Pancreas (tissue), 10 donors: ENCODE data around the gene SYT9. TPM values are rescaled to one million over a fixed set of nuclear protein-coding genes. Genes with fewer than 3 reads are reported as not detected.

Experiments used
- ATAC-seq, 4 donors: fragments of 200-7000 bp; cut with Tn5 transposase; one replicate each; pipeline versions ENCODE4 v1.8.0 to v1.9.1; 2020; ENCODE audit warnings: mild to moderate bottlenecking in 4 of 4, moderate library complexity in 4 of 4
- DNase-seq, 6 donors: peaks; one replicate each; pipeline ENCODE4 v3.0.0-alpha.2; 2020
- FAIRE-seq: peaks from 2 replicates; lab custom pipeline; 2012; peaks lifted over from hg19 to GRCh38; lab: Jason Lieb, UNC
- H3K27ac ChIP-seq, 4 donors: fragments of 200-600 bp; sonication (generic); 1 replicate in 3 of 4; 2 replicates in 1 of 4; pipeline versions ENCODE4 v1.5.0 to v1.8.0; 2020
- H3K27me3 ChIP-seq, 4 donors: fragments of 200-600 bp; one replicate each; pipeline ENCODE4 v1.8.0; 2021
- H3K36me3 ChIP-seq, 3 donors: fragments of 200-600 bp; sonication (generic) in 1 of 3; one replicate each; pipeline versions ENCODE4 v1.5.0 to v1.8.0; 2020 to 2021
- H3K4me1 ChIP-seq, 3 donors: fragments of 200-600 bp; one replicate each; pipeline ENCODE4 v1.8.0; 2021
- H3K4me3 ChIP-seq, 4 donors: fragments of 200-600 bp; sonication (generic) in 2 of 4; one replicate each; pipeline versions ENCODE4 v1.5.0 to v1.8.0; 2020 to 2021
- H3K9me3 ChIP-seq, 4 donors: fragments of 200-600 bp; one replicate each; pipeline ENCODE4 v1.8.0; 2021
- WGBS, 2 donors: extraction: QIAGEN DNeasy Blood & Tissue Kit; methylation state at CpG; one replicate each; pipeline ENCODE4 v1.1.7; 2013; 5-methylcytosine and 5-hydroxymethylcytosine counted together
- intact Hi-C, 3 donors: fragments of 100-400 bp; cut with DNase I; formaldehyde crosslinking; loops; one replicate each; pipeline versions ENCODE4 v1.11.1 to v1.14.2; 2022
- polyA plus RNA-seq, 2 donors: library from polyadenylated mRNA; stranded (reverse); fragments of 200-250 nt; gene quantifications; one replicate each; pipeline ENCODE4 v1.2.3, GENCODE V29; 2013
- total RNA-seq, 6 donors: library from RNA; stranded (reverse); fragmentation: NEBNext Ultra II Directional in 4 of 6; extraction: Animal tissue kit (Norgen Biotek cat#: 25700) in 4 of 6; gene quantifications; one replicate each; pipeline versions ENCODE4 v1.2.1 to v1.2.4, GENCODE V29; 2021 to 2023
- TF ChIP-seq, protein P1 (sequence below), 4 donors: fragments of 200-600 bp; sonication (generic) in 3 of 4; IDR thresholded peaks; one replicate each; pipeline versions ENCODE4 v1.5.0 to v1.8.0; 2021; ENCODE audit warnings: antibody characterized with exemption in 4 of 4
- donor health status: healthy with polysubstance abuse.
- donor health status: DM: no; HTN: no; CAD: no; lungs with moderate emphysema.
- donor health status: DM: no; HTN: no; CAD: no.
- donor health status: control.
- donor health status: control.
- donor health status: Bipolar disorder and iron deficiency.
- donor health status: DM: yes; HTN: yes; CAD: no.
- donor health status: DM: no; HTN: no; CAD: no.
- donor health status: DM: no; HTN: no; CAD: no.
- donor health status: DM: yes; HTN: yes; CAD: no.

The SYT9 gene
- total and polyA plus RNA-seq, 8 donors, result 0.38 to 2.0 (median 1.0) TPM

GRCh38 chr11:7256943-7257342 is 5.2 kb downstream of the SYT9 start:
- Histone ChIP-seq H3K4me1 (no peaks in the 10 kb centered on the region), H3K27ac (no peak overlapping the region), H3K36me3 (no peaks in the 10 kb centered on the region), H3K27me3 (no peaks in the 10 kb centered on the region), H3K9me3 (no peaks in the 10 kb centered on the region), H3K4me3 (no peak overlapping the region)
- 24 to 29% methylated on average over 2 of the region's 2 CpGs for WGBS, 2 donors
- intact Hi-C loops, result no loop called here
- DNase-seq (no peak), FAIRE-seq (no peak), ATAC-seq (no peak)
- TF ChIP-seq, protein P1, sequence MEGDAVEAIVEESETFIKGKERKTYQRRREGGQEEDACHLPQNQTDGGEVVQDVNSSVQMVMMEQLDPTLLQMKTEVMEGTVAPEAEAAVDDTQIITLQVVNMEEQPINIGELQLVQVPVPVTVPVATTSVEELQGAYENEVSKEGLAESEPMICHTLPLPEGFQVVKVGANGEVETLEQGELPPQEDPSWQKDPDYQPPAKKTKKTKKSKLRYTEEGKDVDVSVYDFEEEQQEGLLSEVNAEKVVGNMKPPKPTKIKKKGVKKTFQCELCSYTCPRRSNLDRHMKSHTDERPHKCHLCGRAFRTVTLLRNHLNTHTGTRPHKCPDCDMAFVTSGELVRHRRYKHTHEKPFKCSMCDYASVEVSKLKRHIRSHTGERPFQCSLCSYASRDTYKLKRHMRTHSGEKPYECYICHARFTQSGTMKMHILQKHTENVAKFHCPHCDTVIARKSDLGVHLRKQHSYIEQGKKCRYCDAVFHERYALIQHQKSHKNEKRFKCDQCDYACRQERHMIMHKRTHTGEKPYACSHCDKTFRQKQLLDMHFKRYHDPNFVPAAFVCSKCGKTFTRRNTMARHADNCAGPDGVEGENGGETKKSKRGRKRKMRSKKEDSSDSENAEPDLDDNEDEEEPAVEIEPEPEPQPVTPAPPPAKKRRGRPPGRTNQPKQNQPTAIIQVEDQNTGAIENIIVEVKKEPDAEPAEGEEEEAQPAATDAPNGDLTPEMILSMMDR (IDR thresholded peaks at IDR 0.05), result no peak

- no peaks in the 10 kb centered on the region for H3K27me3 ChIP-seq
- intact Hi-C loops, result no loop called here
- no peaks in the 10 kb centered on the region for H3K36me3 ChIP-seq
- no peak overlapping the region for H3K27ac ChIP-seq
- H3K4me3 ChIP-seq, result no peak overlapping the region
- no peaks in the 10 kb centered on the region for H3K4me1 ChIP-seq
- ATAC-seq, result no peak
- 77 to 78% methylated on average over 2 of the region's 2 CpGs for WGBS, 2 donors
- H3K9me3 ChIP-seq, result no peaks in the 10 kb centered on the region
- no peak for DNase-seq
- FAIRE-seq, result no peak
- TF ChIP-seq, protein P1 (IDR thresholded peaks at IDR 0.05), result no peak
These were observed 6.0 kb downstream of the SYT9 start for GRCh38 chr11:7257724-7258123.

GRCh38 chr11:7261578-7261977 is 9.9 kb downstream of the SYT9 start:
- Histone ChIP-seq H3K27me3 (no peaks in the 10 kb centered on the region), H3K9me3 (no peaks in the 10 kb centered on the region), H3K36me3 (no peaks in the 10 kb centered on the region), H3K4me1 (no peaks in the 10 kb centered on the region), H3K27ac (no peak overlapping the region), H3K4me3 (no peak overlapping the region)
- 70 to 79% methylated on average over 5 of the region's 5 CpGs for WGBS, 2 donors
- FAIRE-seq (no peak), DNase-seq (no peak), ATAC-seq (no peak)
- TF ChIP-seq, protein P1 (IDR thresholded peaks at IDR 0.05), result no peak
- intact Hi-C loops, result no loop called here

- no peak overlapping the region for H3K4me3 ChIP-seq
- ATAC-seq (no peak), FAIRE-seq (no peak), DNase-seq (no peak)
- intact Hi-C loops, result no loop called here
- 32 to 39% methylated on average over 2 of the region's 2 CpGs for WGBS, 2 donors
- H3K36me3 ChIP-seq, result no peaks in the 10 kb centered on the region
- no peaks in the 10 kb centered on the region for H3K9me3 ChIP-seq
- H3K27ac ChIP-seq, result no peak overlapping the region
- H3K4me1 ChIP-seq, result no peaks in the 10 kb centered on the region
- TF ChIP-seq, protein P1 (IDR thresholded peaks at IDR 0.05), result no peak
- no peaks in the 10 kb centered on the region for H3K27me3 ChIP-seq
These were observed 11.0 kb downstream of the SYT9 start for GRCh38 chr11:7262672-7263071.

GRCh38 chr11:7263842-7264241 is 12.1 kb downstream of the SYT9 start:
- intact Hi-C loops, result no loop called here
- ATAC-seq, result no peak
- TF ChIP-seq, protein P1 (IDR thresholded peaks at IDR 0.05), result no peak
- Histone ChIP-seq H3K36me3 (no peaks in the 10 kb centered on the region), H3K9me3 (no peaks in the 10 kb centered on the region), H3K4me3 (no peak overlapping the region), H3K27ac (no peak overlapping the region), H3K4me1 (no peaks in the 10 kb centered on the region), H3K27me3 (no peaks in the 10 kb centered on the region)
- DNase-seq, result no peak
- FAIRE-seq, result no peak
